ENCODE data around the gene ART1.
"Not testable (repeated sequence)": the region's sequence is repeated elsewhere in the genome, so short reads cannot be mapped to it uniquely, and the experiment has no call there.

DNA sequence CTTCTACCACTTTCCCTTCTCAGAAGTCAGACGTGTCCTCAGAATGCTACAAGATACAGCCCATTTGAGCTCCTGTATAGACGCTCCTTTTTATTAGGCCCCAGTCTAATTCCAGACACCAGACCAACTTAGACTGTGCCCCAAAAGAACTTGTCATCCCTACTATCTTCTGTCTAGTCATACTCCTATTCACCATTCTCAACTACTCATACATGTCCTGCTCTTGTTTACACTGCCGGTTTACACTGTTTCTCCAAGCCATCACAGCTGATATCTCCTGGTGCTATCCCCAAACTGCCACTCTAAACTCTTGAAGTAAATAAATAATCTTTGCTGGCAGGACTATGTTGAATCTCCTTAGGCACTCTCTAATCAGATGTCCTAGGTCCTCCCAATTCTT lies 7.6 kb downstream of the ART1 start:
- TF ChIP-seq, protein P1, sequence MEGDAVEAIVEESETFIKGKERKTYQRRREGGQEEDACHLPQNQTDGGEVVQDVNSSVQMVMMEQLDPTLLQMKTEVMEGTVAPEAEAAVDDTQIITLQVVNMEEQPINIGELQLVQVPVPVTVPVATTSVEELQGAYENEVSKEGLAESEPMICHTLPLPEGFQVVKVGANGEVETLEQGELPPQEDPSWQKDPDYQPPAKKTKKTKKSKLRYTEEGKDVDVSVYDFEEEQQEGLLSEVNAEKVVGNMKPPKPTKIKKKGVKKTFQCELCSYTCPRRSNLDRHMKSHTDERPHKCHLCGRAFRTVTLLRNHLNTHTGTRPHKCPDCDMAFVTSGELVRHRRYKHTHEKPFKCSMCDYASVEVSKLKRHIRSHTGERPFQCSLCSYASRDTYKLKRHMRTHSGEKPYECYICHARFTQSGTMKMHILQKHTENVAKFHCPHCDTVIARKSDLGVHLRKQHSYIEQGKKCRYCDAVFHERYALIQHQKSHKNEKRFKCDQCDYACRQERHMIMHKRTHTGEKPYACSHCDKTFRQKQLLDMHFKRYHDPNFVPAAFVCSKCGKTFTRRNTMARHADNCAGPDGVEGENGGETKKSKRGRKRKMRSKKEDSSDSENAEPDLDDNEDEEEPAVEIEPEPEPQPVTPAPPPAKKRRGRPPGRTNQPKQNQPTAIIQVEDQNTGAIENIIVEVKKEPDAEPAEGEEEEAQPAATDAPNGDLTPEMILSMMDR (conservative IDR thresholded peaks at IDR 0.05; ENCODE audit: low read depth, low read length): not testable (repeated sequence)
- TF ChIP-seq POLR2A (IDR thresholded peaks at IDR 0.05; ENCODE audit: low read depth, low read length); BHLHE40 (IDR thresholded peaks at IDR 0.05; ENCODE audit: low read depth, low read length); FOS (IDR thresholded peaks at IDR 0.05; ENCODE audit: low read depth, low read length); CEBPB (IDR thresholded peaks at IDR 0.05; ENCODE audit: low read depth, low read length); RAD21 (IDR thresholded peaks at IDR 0.05; ENCODE audit: low read length): not testable (repeated sequence)
- TF ChIP-seq, protein P2, sequence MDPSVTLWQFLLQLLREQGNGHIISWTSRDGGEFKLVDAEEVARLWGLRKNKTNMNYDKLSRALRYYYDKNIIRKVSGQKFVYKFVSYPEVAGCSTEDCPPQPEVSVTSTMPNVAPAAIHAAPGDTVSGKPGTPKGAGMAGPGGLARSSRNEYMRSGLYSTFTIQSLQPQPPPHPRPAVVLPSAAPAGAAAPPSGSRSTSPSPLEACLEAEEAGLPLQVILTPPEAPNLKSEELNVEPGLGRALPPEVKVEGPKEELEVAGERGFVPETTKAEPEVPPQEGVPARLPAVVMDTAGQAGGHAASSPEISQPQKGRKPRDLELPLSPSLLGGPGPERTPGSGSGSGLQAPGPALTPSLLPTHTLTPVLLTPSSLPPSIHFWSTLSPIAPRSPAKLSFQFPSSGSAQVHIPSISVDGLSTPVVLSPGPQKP (IDR thresholded peaks at IDR 0.05; ENCODE audit: borderline replicate concordance, low read depth, low read length): not testable (repeated sequence)
- TF ChIP-seq, protein P3, sequence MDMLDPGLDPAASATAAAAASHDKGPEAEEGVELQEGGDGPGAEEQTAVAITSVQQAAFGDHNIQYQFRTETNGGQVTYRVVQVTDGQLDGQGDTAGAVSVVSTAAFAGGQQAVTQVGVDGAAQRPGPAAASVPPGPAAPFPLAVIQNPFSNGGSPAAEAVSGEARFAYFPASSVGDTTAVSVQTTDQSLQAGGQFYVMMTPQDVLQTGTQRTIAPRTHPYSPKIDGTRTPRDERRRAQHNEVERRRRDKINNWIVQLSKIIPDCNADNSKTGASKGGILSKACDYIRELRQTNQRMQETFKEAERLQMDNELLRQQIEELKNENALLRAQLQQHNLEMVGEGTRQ (IDR thresholded peaks at IDR 0.05; ENCODE audit: low read depth, low read length): not testable (repeated sequence)

Data from IMR-90 (cell line).